ENCODE results near the gene ZBTB46.

The ZBTB46 gene

GRCh38 chr20:63748070-63748933 lies 82.8 kb downstream of the ZBTB46 start:
- DNase-seq, result no peak

GRCh38 chr20:63747622-63748069 lies 83.4 kb downstream of the ZBTB46 start:
- DNase-seq, result no peak

- DNase-seq, result no peak
Observed at GRCh38 chr20:63746751-63747315, 84.2 kb downstream of the ZBTB46 start.

- DNase-seq, result no peak
Observed at GRCh38 chr20:63745961-63746731, 84.9 kb downstream of the ZBTB46 start.

GRCh38 chr20:63745424-63745805 lies 85.6 kb downstream of the ZBTB46 start:
- no peak for DNase-seq

- DNase-seq, result no peak
Observed at GRCh38 chr20:63744574-63745423, 86.3 kb downstream of the ZBTB46 start.

GRCh38 chr20:63744158-63744557 lies 86.9 kb downstream of the ZBTB46 start:
- no peak for DNase-seq

- no peak for DNase-seq
Observed at GRCh38 chr20:63743210-63743970, 87.7 kb downstream of the ZBTB46 start.

GRCh38 chr20:63742381-63743024 lies 88.6 kb downstream of the ZBTB46 start:
- DNase-seq, result no peak

GRCh38 chr20:63741676-63742380 lies 89.2 kb downstream of the ZBTB46 start:
- no peak for DNase-seq

- no peak for DNase-seq
Observed at GRCh38 chr20:63741354-63741675, 89.7 kb downstream of the ZBTB46 start.

GRCh38 chr20:63740627-63741353 lies 90.3 kb downstream of the ZBTB46 start:
- peak in 46 of 51 donors; percentile 18 to 86 (median 70) for DNase-seq

GRCh38 chr20:63740070-63740626 lies 90.9 kb downstream of the ZBTB46 start:
- DNase-seq, result peak in 9 of 51 donors; percentile 17 to 58 (median 38)

GRCh38 chr20:63739130-63740069 lies 91.7 kb downstream of the ZBTB46 start, which contains the start of gene SLC2A4RG:
Gene SLC2A4RG, plus strand, starts transcription at chr20:63739776. Its CDS starts 137 bp downstream, at chr20:63739913.
- peak in 44 of 51 donors; percentile 19 to 86 (median 58) for DNase-seq

GRCh38 chr20:63738687-63739129 lies 92.4 kb downstream of the ZBTB46 start:
- peak in 15 of 51 donors; percentile 16 to 53 (median 36) for DNase-seq

- no peak for DNase-seq
Observed at GRCh38 chr20:63737945-63738686, 92.9 kb downstream of the ZBTB46 start.
